ENCODE data around the gene CBY2. TPM values are rescaled to one million over a fixed set of nuclear protein-coding genes. Genes with fewer than 3 reads are reported as not detected.

Gene CBY2
- total and polyA plus RNA-seq, 2 of the 4 experiments (the other 2 are of a cell fraction) = not detected

DNA sequence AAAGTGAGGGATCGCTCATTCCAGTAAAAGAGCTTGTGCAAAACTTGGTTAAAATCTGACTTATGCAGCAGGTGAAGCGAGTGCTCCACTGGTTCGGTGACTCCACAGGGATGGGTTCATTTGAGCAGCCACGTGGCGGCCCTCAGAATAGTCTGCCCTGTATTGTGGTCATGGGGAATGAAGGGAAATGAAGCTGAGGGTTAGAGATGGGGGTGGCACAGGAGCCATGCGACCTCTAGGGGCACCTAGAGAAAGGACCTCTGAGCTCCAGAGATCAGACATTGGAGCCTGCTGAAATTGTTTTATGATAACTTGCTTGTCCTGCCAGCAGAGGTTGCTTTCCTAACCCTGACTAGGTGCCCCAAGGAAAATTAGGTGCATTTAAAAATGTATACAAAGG lies 26.6 kb downstream of the CBY2 start:
- Histone ChIP-seq H2BK120ac (ENCODE audit: low read depth, low read length) (no peak overlapping the region), H3K56ac (ENCODE audit: extremely low read depth, insufficient read depth, low read length) (no peak overlapping the region)
- DNase-seq = no peak

More for the DNA sequence above, 26.6 kb downstream of the CBY2 start:
- in situ Hi-C loops (cut with MboI; ENCODE audit: low sequenced_read_pairs) (no loop called here), dilution Hi-C loops (cut with HindIII; ENCODE audit: low sequenced_read_pairs, unreplicated experiment) (no loop called here), intact Hi-C loops (cut with micrococcal nuclease) (no loop called here)
- H2AFZ ChIP-seq (replicated peaks; ENCODE audit: low read length, poor library complexity) = no peak overlapping the region
- no TSS peak for BruUV-seq (replicated peaks)
- H3K4me3 ChIP-seq (ENCODE audit: insufficient read depth, low read depth, low read length) = no peak overlapping the region
- no peak for ATAC-seq (ENCODE audit: low read depth)
- H4K8ac ChIP-seq (ENCODE audit: low read depth in 2 of 2, low read length in 2 of 2) = no peak overlapping the region
- no peaks in the 10 kb centered on the region for H3K9me3 ChIP-seq (ENCODE audit: control insufficient read depth, insufficient read depth, low read length)
- no peak overlapping the region for H3K23ac ChIP-seq (ENCODE audit: low read depth, low read length)
- H3K79me1 ChIP-seq (ENCODE audit: low read depth in 1 of 2, low read length in 2 of 2) = no peaks in the 10 kb centered on the region
- WGBS, 2 experiments (ENCODE audit: extremely low coverage in 2 of 2, insufficient read length in 1 of 2) = 67% methylated on average over 4 of the region's 6 CpGs; no CpG with 5 or more reads in 1 of the 2 experiments
- H3K9me1 ChIP-seq (ENCODE audit: insufficient read depth, low read length) = no peaks in the 10 kb centered on the region
- no peaks in the 10 kb centered on the region for H3K4me1 ChIP-seq (ENCODE audit: control insufficient read depth, insufficient read depth, low read length)
- ChIA-PET POLR2A (ENCODE audit: unreplicated experiment) (no interaction called here), CTCF (interaction anchor here (0.6 to 1.4 kb wide), 3 partner anchors 9 to 151 kb away, joined by 3 to 10 read pairs (median 4); no protein-coding TSS in a partner anchor)
- no peak overlapping the region for H4K91ac ChIP-seq (ENCODE audit: insufficient read depth, low read depth, low read length)
- H2BK5ac ChIP-seq (ENCODE audit: low read depth, low read length, poor library complexity, severe bottlenecking) = no peak overlapping the region
- no peak overlapping the region for H2BK15ac ChIP-seq (ENCODE audit: low read depth, low read length)
- no peak overlapping the region for H2BK20ac ChIP-seq (ENCODE audit: low read depth, low read length)
- no peak overlapping the region for H2AK5ac ChIP-seq (ENCODE audit: low read depth, low read length)
- H3K4ac ChIP-seq (ENCODE audit: low read depth, low read length) = no peak overlapping the region
- H3K27ac ChIP-seq (ENCODE audit: insufficient read depth, low read length) = no peak overlapping the region
- no peaks in the 10 kb centered on the region for H3K36me3 ChIP-seq (ENCODE audit: control insufficient read depth, insufficient read depth, low read length)
- H3K4me2 ChIP-seq (ENCODE audit: low read depth, low read length) = no peak overlapping the region
- no peak overlapping the region for H3K9ac ChIP-seq (ENCODE audit: low read depth, low read length)
- no peak overlapping the region for H3K18ac ChIP-seq (ENCODE audit: low read depth, low read length)
- TF ChIP-seq CHD1 (IDR thresholded peaks at IDR 0.05; ENCODE audit: low read depth, low read length) (no peak), FOS (IDR thresholded peaks at IDR 0.05; ENCODE audit: low read depth, low read length) (no peak), POLR2A (IDR thresholded peaks at IDR 0.05; ENCODE audit: low read depth, low read length) (no peak), RFX5 (IDR thresholded peaks at IDR 0.05; ENCODE audit: low read depth, low read length) (no peak), BHLHE40 (IDR thresholded peaks at IDR 0.05; ENCODE audit: low read depth, low read length) (no peak)
- TF ChIP-seq, protein P1, sequence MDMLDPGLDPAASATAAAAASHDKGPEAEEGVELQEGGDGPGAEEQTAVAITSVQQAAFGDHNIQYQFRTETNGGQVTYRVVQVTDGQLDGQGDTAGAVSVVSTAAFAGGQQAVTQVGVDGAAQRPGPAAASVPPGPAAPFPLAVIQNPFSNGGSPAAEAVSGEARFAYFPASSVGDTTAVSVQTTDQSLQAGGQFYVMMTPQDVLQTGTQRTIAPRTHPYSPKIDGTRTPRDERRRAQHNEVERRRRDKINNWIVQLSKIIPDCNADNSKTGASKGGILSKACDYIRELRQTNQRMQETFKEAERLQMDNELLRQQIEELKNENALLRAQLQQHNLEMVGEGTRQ (IDR thresholded peaks at IDR 0.05; ENCODE audit: low read depth, low read length) = no peak
- TF ChIP-seq, protein P2, sequence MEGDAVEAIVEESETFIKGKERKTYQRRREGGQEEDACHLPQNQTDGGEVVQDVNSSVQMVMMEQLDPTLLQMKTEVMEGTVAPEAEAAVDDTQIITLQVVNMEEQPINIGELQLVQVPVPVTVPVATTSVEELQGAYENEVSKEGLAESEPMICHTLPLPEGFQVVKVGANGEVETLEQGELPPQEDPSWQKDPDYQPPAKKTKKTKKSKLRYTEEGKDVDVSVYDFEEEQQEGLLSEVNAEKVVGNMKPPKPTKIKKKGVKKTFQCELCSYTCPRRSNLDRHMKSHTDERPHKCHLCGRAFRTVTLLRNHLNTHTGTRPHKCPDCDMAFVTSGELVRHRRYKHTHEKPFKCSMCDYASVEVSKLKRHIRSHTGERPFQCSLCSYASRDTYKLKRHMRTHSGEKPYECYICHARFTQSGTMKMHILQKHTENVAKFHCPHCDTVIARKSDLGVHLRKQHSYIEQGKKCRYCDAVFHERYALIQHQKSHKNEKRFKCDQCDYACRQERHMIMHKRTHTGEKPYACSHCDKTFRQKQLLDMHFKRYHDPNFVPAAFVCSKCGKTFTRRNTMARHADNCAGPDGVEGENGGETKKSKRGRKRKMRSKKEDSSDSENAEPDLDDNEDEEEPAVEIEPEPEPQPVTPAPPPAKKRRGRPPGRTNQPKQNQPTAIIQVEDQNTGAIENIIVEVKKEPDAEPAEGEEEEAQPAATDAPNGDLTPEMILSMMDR (conservative IDR thresholded peaks at IDR 0.05; ENCODE audit: low read depth, low read length) = no peak
- H4K5ac ChIP-seq (ENCODE audit: low read depth, low read length) = no peak overlapping the region
- H3K27me3 ChIP-seq (ENCODE audit: control insufficient read depth, insufficient read depth, low read length) = peaks cover 6% of the 10 kb centered on the region
- no peak overlapping the region for H2AK9ac ChIP-seq (replicated peaks; ENCODE audit: low read depth, low read length, poor library complexity)
- H4K20me1 ChIP-seq (ENCODE audit: insufficient read depth, low read length) = no peaks in the 10 kb centered on the region
- no peak overlapping the region for H3K14ac ChIP-seq (replicated peaks; ENCODE audit: low read depth, low read length)

All from IMR-90 (cell line).